ENCODE measurements around the gene RNU5D-1. TPM values are rescaled to one million over a fixed set of nuclear protein-coding genes. Genes with fewer than 3 reads are reported as not detected.

The RNU5D-1 gene
- polyA plus RNA-seq, 2 donors, result not detected

- Histone ChIP-seq H3K4me1 (ENCODE audit: control insufficient read depth in 2 of 2, insufficient read depth in 2 of 2, low read length in 1 of 2) (no peaks in the 10 kb centered on the region), H3K27ac (ENCODE audit: low read depth in 2 of 2, low read length in 1 of 2) (no peak overlapping the region), H3K36me3 (ENCODE audit: control insufficient read depth in 2 of 2, insufficient read depth in 2 of 2, low read length in 1 of 2) (no peaks in the 10 kb centered on the region), H3K27me3 (ENCODE audit: control insufficient read depth in 1 of 2, insufficient read depth in 2 of 2, low read length in 2 of 2) (no peaks in the 10 kb centered on the region), H3K4me3 (ENCODE audit: low read depth in 1 of 2, low read length in 2 of 2) (no peak overlapping the region), H3K9me3 (ENCODE audit: control insufficient read depth in 2 of 2, insufficient read depth in 1 of 2, low read depth in 1 of 2, low read length in 1 of 2) (no peaks in the 10 kb centered on the region)
- WGBS, 2 donors, result 82 to 88% methylated on average over 2 of the region's 2 CpGs
Observed at GRCh38 chr1:44693159-44693558, 37.8 kb downstream of the RNU5D-1 start.

GRCh38 chr1:44689447-44689765 is 41.6 kb downstream of the RNU5D-1 start:
- 75 to 86% methylated on average over 3 of the region's 3 CpGs for WGBS, 2 donors
- Histone ChIP-seq H3K9me3 (ENCODE audit: control insufficient read depth in 2 of 2, insufficient read depth in 1 of 2, low read depth in 1 of 2, low read length in 1 of 2) (no peaks in the 10 kb centered on the region), H3K27ac (ENCODE audit: low read depth in 2 of 2, low read length in 1 of 2) (no peak overlapping the region), H3K27me3 (ENCODE audit: control insufficient read depth in 1 of 2, insufficient read depth in 2 of 2, low read length in 2 of 2) (no peaks in the 10 kb centered on the region), H3K36me3 (ENCODE audit: control insufficient read depth in 2 of 2, insufficient read depth in 2 of 2, low read length in 1 of 2) (no peaks in the 10 kb centered on the region), H3K4me3 (ENCODE audit: low read depth in 1 of 2, low read length in 2 of 2) (no peak overlapping the region), H3K4me1 (ENCODE audit: control insufficient read depth in 2 of 2, insufficient read depth in 2 of 2, low read length in 1 of 2) (no peaks in the 10 kb centered on the region)

- Histone ChIP-seq H3K27me3 (ENCODE audit: control insufficient read depth in 1 of 2, insufficient read depth in 2 of 2, low read length in 2 of 2) (no peaks in the 10 kb centered on the region), H3K9me3 (ENCODE audit: control insufficient read depth in 2 of 2, insufficient read depth in 1 of 2, low read depth in 1 of 2, low read length in 1 of 2) (no peaks in the 10 kb centered on the region), H3K27ac (ENCODE audit: low read depth in 2 of 2, low read length in 1 of 2) (no peak overlapping the region), H3K4me3 (ENCODE audit: low read depth in 1 of 2, low read length in 2 of 2) (no peak overlapping the region), H3K36me3 (ENCODE audit: control insufficient read depth in 2 of 2, insufficient read depth in 2 of 2, low read length in 1 of 2) (no peaks in the 10 kb centered on the region), H3K4me1 (ENCODE audit: control insufficient read depth in 2 of 2, insufficient read depth in 2 of 2, low read length in 1 of 2) (no peaks in the 10 kb centered on the region)
- 74 to 76% methylated on average over 12 of the region's 12 CpGs for WGBS, 2 donors
Observed at GRCh38 chr1:44688760-44689446, 42.1 kb downstream of the RNU5D-1 start.

- WGBS, 2 donors, result 82 to 87% methylated on average over 8 of the region's 8 CpGs
Observed at GRCh38 chr1:44685881-44686280, 45.1 kb downstream of the RNU5D-1 start.

GRCh38 chr1:44685218-44685617 is 45.8 kb downstream of the RNU5D-1 start:
- WGBS, 2 donors, result 96 to 97% methylated on average over 4 of the region's 4 CpGs
- H3K36me3 ChIP-seq (ENCODE audit: control insufficient read depth in 2 of 2, insufficient read depth in 2 of 2, low read length in 1 of 2), result no peaks in the 10 kb centered on the region

More at GRCh38 chr1:44685881-44686280, 45.1 kb downstream of the RNU5D-1 start:
- no peaks in the 10 kb centered on the region for H3K4me1 ChIP-seq (ENCODE audit: control insufficient read depth in 2 of 2, insufficient read depth in 2 of 2, low read length in 1 of 2)
- no peaks in the 10 kb centered on the region for H3K27me3 ChIP-seq (ENCODE audit: control insufficient read depth in 1 of 2, insufficient read depth in 2 of 2, low read length in 2 of 2)
- no peaks in the 10 kb centered on the region for H3K36me3 ChIP-seq (ENCODE audit: control insufficient read depth in 2 of 2, insufficient read depth in 2 of 2, low read length in 1 of 2)
- no peak overlapping the region for H3K27ac ChIP-seq (ENCODE audit: low read depth in 2 of 2, low read length in 1 of 2)
- H3K4me3 ChIP-seq (ENCODE audit: low read depth in 1 of 2, low read length in 2 of 2), result no peak overlapping the region
- H3K9me3 ChIP-seq (ENCODE audit: control insufficient read depth in 2 of 2, insufficient read depth in 1 of 2, low read depth in 1 of 2, low read length in 1 of 2), result no peaks in the 10 kb centered on the region

GRCh38 chr1:44684525-44684924 is 46.4 kb downstream of the RNU5D-1 start:
- Histone ChIP-seq H3K4me1 (ENCODE audit: control insufficient read depth in 2 of 2, insufficient read depth in 2 of 2, low read length in 1 of 2) (no peaks in the 10 kb centered on the region), H3K27ac (ENCODE audit: low read depth in 2 of 2, low read length in 1 of 2) (no peak overlapping the region), H3K4me3 (ENCODE audit: low read depth in 1 of 2, low read length in 2 of 2) (no peak overlapping the region), H3K27me3 (ENCODE audit: control insufficient read depth in 1 of 2, insufficient read depth in 2 of 2, low read length in 2 of 2) (no peaks in the 10 kb centered on the region), H3K36me3 (ENCODE audit: control insufficient read depth in 2 of 2, insufficient read depth in 2 of 2, low read length in 1 of 2) (no peaks in the 10 kb centered on the region), H3K9me3 (ENCODE audit: control insufficient read depth in 2 of 2, insufficient read depth in 1 of 2, low read depth in 1 of 2, low read length in 1 of 2) (no peaks in the 10 kb centered on the region)
- 85 to 88% methylated on average over 1 of the region's 1 CpG for WGBS, 2 donors

More at GRCh38 chr1:44685218-44685617, 45.8 kb downstream of the RNU5D-1 start:
- no peaks in the 10 kb centered on the region for H3K4me1 ChIP-seq (ENCODE audit: control insufficient read depth in 2 of 2, insufficient read depth in 2 of 2, low read length in 1 of 2)
- H3K9me3 ChIP-seq (ENCODE audit: control insufficient read depth in 2 of 2, insufficient read depth in 1 of 2, low read depth in 1 of 2, low read length in 1 of 2), result no peaks in the 10 kb centered on the region
- H3K27me3 ChIP-seq (ENCODE audit: control insufficient read depth in 1 of 2, insufficient read depth in 2 of 2, low read length in 2 of 2), result no peaks in the 10 kb centered on the region
- H3K27ac ChIP-seq (ENCODE audit: low read depth in 2 of 2, low read length in 1 of 2), result no peak overlapping the region
- no peak overlapping the region for H3K4me3 ChIP-seq (ENCODE audit: low read depth in 1 of 2, low read length in 2 of 2)

GRCh38 chr1:44682883-44683265 is 48.1 kb downstream of the RNU5D-1 start:
- Histone ChIP-seq H3K27ac (ENCODE audit: low read depth in 2 of 2, low read length in 1 of 2) (no peak overlapping the region), H3K36me3 (ENCODE audit: control insufficient read depth in 2 of 2, insufficient read depth in 2 of 2, low read length in 1 of 2) (no peaks in the 10 kb centered on the region), H3K4me3 (ENCODE audit: low read depth in 1 of 2, low read length in 2 of 2) (no peak overlapping the region), H3K27me3 (ENCODE audit: control insufficient read depth in 1 of 2, insufficient read depth in 2 of 2, low read length in 2 of 2) (no peaks in the 10 kb centered on the region), H3K4me1 (ENCODE audit: control insufficient read depth in 2 of 2, insufficient read depth in 2 of 2, low read length in 1 of 2) (no peaks in the 10 kb centered on the region), H3K9me3 (ENCODE audit: control insufficient read depth in 2 of 2, insufficient read depth in 1 of 2, low read depth in 1 of 2, low read length in 1 of 2) (no peaks in the 10 kb centered on the region)
- WGBS, 2 donors, result 95 to 98% methylated on average over 3 of the region's 3 CpGs

GRCh38 chr1:44681905-44682882 is 48.8 kb downstream of the RNU5D-1 start:
- H3K4me3 ChIP-seq (ENCODE audit: low read depth in 1 of 2, low read length in 2 of 2), result no peak overlapping the region
- H3K27me3 ChIP-seq (ENCODE audit: control insufficient read depth in 1 of 2, insufficient read depth in 2 of 2, low read length in 2 of 2), result no peaks in the 10 kb centered on the region
- H3K27ac ChIP-seq (ENCODE audit: low read depth in 2 of 2, low read length in 1 of 2), result no peak overlapping the region
- no peaks in the 10 kb centered on the region for H3K4me1 ChIP-seq (ENCODE audit: control insufficient read depth in 2 of 2, insufficient read depth in 2 of 2, low read length in 1 of 2)
- no peaks in the 10 kb centered on the region for H3K36me3 ChIP-seq (ENCODE audit: control insufficient read depth in 2 of 2, insufficient read depth in 2 of 2, low read length in 1 of 2)
- no peaks in the 10 kb centered on the region for H3K9me3 ChIP-seq (ENCODE audit: control insufficient read depth in 2 of 2, insufficient read depth in 1 of 2, low read depth in 1 of 2, low read length in 1 of 2)
- 76 to 85% methylated on average over 14 of the region's 14 CpGs for WGBS, 2 donors

Measured in esophagus (tissue), 2 donors.